Sigmoid colon (tissue), 7 donors: Measurements from ENCODE around the gene SPRED3. TPM values are rescaled to one million over a fixed set of nuclear protein-coding genes. Genes with fewer than 3 reads are reported as not detected.
"Not testable (repeated sequence)": the region's sequence is repeated elsewhere in the genome, so short reads cannot be mapped to it uniquely, and the experiment has no call there.

Experiments used
- DNase-seq: peaks from one replicate; pipeline ENCODE4 v3.0.0-alpha.2; 2019
- H3K27ac ChIP-seq, 4 donors: fragments of 200-600 bp; sonication (generic); one replicate each; pipeline ENCODE4 v1.5.1; 2016 to 2019; ENCODE audit warnings: mild to moderate bottlenecking in 1 of 4
- H3K27me3 ChIP-seq, 3 donors: fragments of 200-600 bp; sonication (generic); one replicate each; pipeline ENCODE4 v1.5.1; 2019; ENCODE audit warnings: mild to moderate bottlenecking in 1 of 3
- H3K36me3 ChIP-seq, 4 donors: fragments of 200-600 bp; sonication (generic); one replicate each; pipeline ENCODE4 v1.5.1; 2016 to 2019
- H3K4me1 ChIP-seq, 4 donors: fragments of 200-600 bp; sonication (generic); one replicate each; pipeline ENCODE4 v1.5.1; 2017 to 2019
- H3K4me3 ChIP-seq, 4 donors: fragments of 200-600 bp; sonication (generic); one replicate each; pipeline ENCODE4 v1.5.1; 2017 to 2019; ENCODE audit warnings: mild to moderate bottlenecking in 2 of 4, moderate library complexity in 1 of 4
- H3K9me3 ChIP-seq, 4 donors: fragments of 200-600 bp in 3 of 4; sonication (generic) in 3 of 4; one replicate each; pipeline versions ENCODE4 v1.5.1 to v1.6.1; 2013 to 2019
- CTCF ChIP-seq, 4 experiments: fragments of 450-650 bp in 3 of 4; fragments of 200-600 bp in 1 of 4; IDR thresholded peaks; one replicate each; pipeline ENCODE4 v1.5.1; 2016 to 2019; ENCODE audit warnings: antibody characterized with exemption in 4 of 4, mild to moderate bottlenecking in 3 of 4, moderate library complexity in 2 of 4
- EP300 ChIP-seq, 4 donors: sonication (generic); formaldehyde crosslinking; IDR thresholded peaks; one replicate each; pipeline ENCODE4 v1.6.1; 2017; ENCODE audit warnings: antibody characterized with exemption in 4 of 4
- POLR2A ChIP-seq, 2 donors: fragments of 450-650 bp; IDR thresholded peaks; one replicate each; pipeline ENCODE4 v1.6.1; 2016; ENCODE audit warnings: antibody characterized with exemption in 2 of 2, mild to moderate bottlenecking in 2 of 2, moderate library complexity in 2 of 2
- POLR2AphosphoS5 ChIP-seq, 4 donors: sonication (generic); formaldehyde crosslinking; IDR thresholded peaks; one replicate each; pipeline ENCODE4 v1.6.1; 2017; ENCODE audit warnings: antibody characterized with exemption in 4 of 4
- WGBS, 2 donors: extraction: QIAGEN DNeasy Blood & Tissue Kit; methylation state at CpG; one replicate each; pipeline ENCODE4 v1.1.7; 2013; 5-methylcytosine and 5-hydroxymethylcytosine counted together
- intact Hi-C: fragments of 100-400 bp; cut with DNase I; formaldehyde crosslinking; loops from one replicate; pipeline ENCODE4 v1.15.1; 2023
- polyA plus RNA-seq, 3 donors: library from polyadenylated mRNA; stranded (reverse); fragments of 200-250 nt; gene quantifications; one replicate each; pipeline ENCODE4 v1.2.3, GENCODE V29; 2013
- total RNA-seq, 4 donors: library from RNA; depleted of rRNA; stranded (reverse); fragments of >200 nt; gene quantifications; one replicate each; pipeline ENCODE4 v1.1.0, GENCODE V29; 2016
- donor health status: healthy with polysubstance abuse.
- donor health status: Bipolar disorder and iron deficiency.
- donor health status: healthy.

The SPRED3 gene
- total and polyA plus RNA-seq, 7 donors, result under 0.01 to 1.5 (median 0.36) TPM; not detected in 2

- Histone ChIP-seq H3K9me3 (no peaks in the 10 kb centered on the region), H3K27me3 (peaks cover 0 to 7% (median 0%) of the 10 kb centered on the region in 3 donors), H3K27ac (no peak overlapping the region), H3K4me3 (no peak overlapping the region), H3K4me1 (no peaks in the 10 kb centered on the region), H3K36me3 (peaks cover 0 to 26% (median 11%) of the 10 kb centered on the region in 4 donors)
- intact Hi-C loops, result no loop called here
- WGBS, 2 donors, result 49 to 71% methylated on average over 7 of the region's 7 CpGs
- no peak for DNase-seq
- TF ChIP-seq EP300 (IDR thresholded peaks at IDR 0.05) (no peak), POLR2A (IDR thresholded peaks at IDR 0.05) (no peak), POLR2AphosphoS5 (IDR thresholded peaks at IDR 0.05) (no peak), CTCF (IDR thresholded peaks at IDR 0.05) (no peak)
These were observed 21.2 kb downstream of the SPRED3 start for GRCh38 chr19:38409631-38410133.

GRCh38 chr19:38410407-38410806, 21.9 kb downstream of the SPRED3 start:
- H3K4me3 ChIP-seq, H3K4me1 ChIP-seq, DNase-seq, H3K27me3 ChIP-seq, intact Hi-C loops, H3K9me3 ChIP-seq, H3K27ac ChIP-seq: not testable (repeated sequence)
- peaks cover 0 to 26% (median 11%) of the 10 kb centered on the region in 4 donors for H3K36me3 ChIP-seq
- 63 to 82% methylated on average over 6 of the region's 6 CpGs for WGBS, 2 donors

- Histone ChIP-seq H3K27me3 (peaks cover 0 to 7% (median 0%) of the 10 kb centered on the region in 3 donors), H3K36me3 (peaks cover 0 to 25% (median 11%) of the 10 kb centered on the region in 4 donors), H3K27ac (no peak overlapping the region), H3K4me1 (no peaks in the 10 kb centered on the region), H3K9me3 (no peaks in the 10 kb centered on the region), H3K4me3 (no peak overlapping the region)
- TF ChIP-seq POLR2AphosphoS5 (IDR thresholded peaks at IDR 0.05), result no peak
- TF ChIP-seq POLR2A (IDR thresholded peaks at IDR 0.05), result no peak
- no peak for TF ChIP-seq CTCF (IDR thresholded peaks at IDR 0.05)
- no peak for TF ChIP-seq EP300 (IDR thresholded peaks at IDR 0.05)
- intact Hi-C loops, result no loop called here
- DNase-seq, result no peak
- 88 to 89% methylated on average over 13 of the region's 13 CpGs for WGBS, 2 donors
These were observed 22.7 kb downstream of the SPRED3 start for GRCh38 chr19:38411041-38411712.

GRCh38 chr19:38411898-38412297, 23.4 kb downstream of the SPRED3 start:
- H3K4me1 ChIP-seq, H3K27me3 ChIP-seq, intact Hi-C loops, H3K27ac ChIP-seq, H3K9me3 ChIP-seq, DNase-seq, H3K4me3 ChIP-seq: not testable (repeated sequence)
- WGBS, 2 donors, result 74 to 89% methylated on average over 5 of the region's 5 CpGs
- H3K36me3 ChIP-seq, result peaks cover 0 to 18% (median 9%) of the 10 kb centered on the region in 4 donors

GRCh38 chr19:38412491-38412890, 24.0 kb downstream of the SPRED3 start:
- no peaks in the 10 kb centered on the region for H3K9me3 ChIP-seq
- intact Hi-C loops, result no loop called here
- H3K4me3 ChIP-seq, result no peak overlapping the region
- peaks cover 0 to 16% (median 5%) of the 10 kb centered on the region in 3 donors for H3K27me3 ChIP-seq
- 92 to 94% methylated on average over 8 of the region's 8 CpGs for WGBS, 2 donors
- no peak for TF ChIP-seq EP300 (IDR thresholded peaks at IDR 0.05)
- no peak for TF ChIP-seq CTCF (IDR thresholded peaks at IDR 0.05)
- no peak for TF ChIP-seq POLR2A (IDR thresholded peaks at IDR 0.05)
- TF ChIP-seq POLR2AphosphoS5 (IDR thresholded peaks at IDR 0.05), result no peak
- no peak overlapping the region for H3K27ac ChIP-seq
- peaks cover 0 to 12% (median 3%) of the 10 kb centered on the region in 4 donors for H3K36me3 ChIP-seq
- DNase-seq, result no peak
- peaks cover 0 to 1% (median 0%) of the 10 kb centered on the region in 4 donors for H3K4me1 ChIP-seq
